ENCODE data around the gene NPNT.

Gene NPNT

GRCh38 chr4:105970371-105970770, 75.1 kb downstream of the NPNT start:
- no peak for DNase-seq (ENCODE audit: low spot score)

- DNase-seq (ENCODE audit: low spot score) = no peak
Observed at GRCh38 chr4:105971036-105971435, 75.8 kb downstream of the NPNT start.

GRCh38 chr4:105972946-105973621, 77.8 kb downstream of the NPNT start:
- no peak for DNase-seq (ENCODE audit: low spot score)

- no peak for DNase-seq (ENCODE audit: low spot score)
Observed at GRCh38 chr4:105976915-105977314, 81.6 kb downstream of the NPNT start.

- DNase-seq (ENCODE audit: low spot score) = no peak
Observed at GRCh38 chr4:105978684-105979296, 83.5 kb downstream of the NPNT start.

- DNase-seq (ENCODE audit: low spot score) = no peak
Observed at GRCh38 chr4:105979506-105979905, 84.2 kb downstream of the NPNT start.

GRCh38 chr4:105988671-105989070, 93.4 kb downstream of the NPNT start:
- no peak for DNase-seq (ENCODE audit: low spot score)

GRCh38 chr4:105989485-105990242, 94.4 kb downstream of the NPNT start:
- no peak for DNase-seq (ENCODE audit: low spot score)

GRCh38 chr4:105990933-105991332, 95.7 kb downstream of the NPNT start:
- DNase-seq (ENCODE audit: low spot score) = no peak

GRCh38 chr4:105991726-105992125, 96.5 kb downstream of the NPNT start:
- no peak for DNase-seq (ENCODE audit: low spot score)

GRCh38 chr4:105992641-105993305, 97.5 kb downstream of the NPNT start:
- DNase-seq (ENCODE audit: low spot score) = no peak

- no peak for DNase-seq (ENCODE audit: low spot score)
Observed at GRCh38 chr4:105994061-105994460, 98.8 kb downstream of the NPNT start.

GRCh38 chr4:105994841-105995501, 99.7 kb downstream of the NPNT start:
- no peak for DNase-seq (ENCODE audit: low spot score)

GRCh38 chr4:105996845-105997244, 101.6 kb downstream of the NPNT start:
- no peak for DNase-seq (ENCODE audit: low spot score)

GRCh38 chr4:105998171-105999063, 103.1 kb downstream of the NPNT start:
- peak; percentile 26 for DNase-seq (ENCODE audit: low spot score)

- no peak for DNase-seq (ENCODE audit: low spot score)
Observed at GRCh38 chr4:106002994-106003393, 107.7 kb downstream of the NPNT start.

GRCh38 chr4:106010761-106011160, 115.5 kb downstream of the NPNT start:
- DNase-seq (ENCODE audit: low spot score) = no peak

- DNase-seq (ENCODE audit: low spot score) = no peak
Observed at GRCh38 chr4:106011387-106011786, 116.1 kb downstream of the NPNT start.

GRCh38 chr4:106017975-106018374, 122.7 kb downstream of the NPNT start:
- DNase-seq (ENCODE audit: low spot score) = no peak

GRCh38 chr4:106019771-106020170, 124.5 kb downstream of the NPNT start:
- no peak for DNase-seq (ENCODE audit: low spot score)
